Measurements from ENCODE around the gene SCRN1.

SCRN1 gene

GRCh38 chr7:29924006-29924405 lies 65.6 kb downstream of the SCRN1 start:
- no peak overlapping the region for H2BK120ac ChIP-seq (ENCODE audit: low read depth, low read length)
- H2BK12ac ChIP-seq (ENCODE audit: low read length): no peak overlapping the region
- no peak overlapping the region for H4K8ac ChIP-seq (ENCODE audit: low read depth, low read length)
- no peak overlapping the region for H3K4me3 ChIP-seq (ENCODE audit: low read length in 2 of 2)
- H3K9me3 ChIP-seq (replicated peaks in 1 of 2; ENCODE audit: control insufficient read depth in 2 of 2, insufficient read depth in 1 of 2, low read depth in 1 of 2, low read length in 2 of 2): no peaks in the 10 kb centered on the region
- no peak overlapping the region for H3K4ac ChIP-seq (ENCODE audit: low read length)
- H3K4me1 ChIP-seq (ENCODE audit: control insufficient read depth in 2 of 2, insufficient read depth in 1 of 2, low read depth in 1 of 2, low read length in 2 of 2): no peaks in the 10 kb centered on the region
- H3K14ac ChIP-seq (ENCODE audit: low read length): no peak overlapping the region
- no peak overlapping the region for H4K91ac ChIP-seq (ENCODE audit: low read depth, low read length, poor library complexity)
- H2BK15ac ChIP-seq (ENCODE audit: low read length): no peak overlapping the region
- H3K18ac ChIP-seq (ENCODE audit: low read length): no peak overlapping the region
- H3K79me1 ChIP-seq (ENCODE audit: low read depth, low read length): no peaks in the 10 kb centered on the region
- WGBS, 2 donors (ENCODE audit: extremely low coverage in 2 of 2, insufficient read length in 2 of 2, insufficient replicate concordance in 1 of 2): no CpG with 5 or more reads among the region's 9 CpGs
- H3K4me2 ChIP-seq (ENCODE audit: insufficient read depth, low read length, poor library complexity, severe bottlenecking): no peak overlapping the region
- H2AK5ac ChIP-seq (ENCODE audit: low read depth, low read length): no peak overlapping the region
- DNase-seq (ENCODE audit: low spot score): no peak
- H3K27ac ChIP-seq (replicated peaks; ENCODE audit: low read length): no peak overlapping the region
- no peak overlapping the region for H2AFZ ChIP-seq (ENCODE audit: low read length)
- H3K36me3 ChIP-seq (replicated peaks in 1 of 2; ENCODE audit: control insufficient read depth in 2 of 2, insufficient read depth in 2 of 2, low read length in 2 of 2): peaks cover 10 to 89% of the 10 kb centered on the region in 2 donors
- H3K9ac ChIP-seq (ENCODE audit: low read depth, low read length, poor library complexity): no peak overlapping the region
- H2BK5ac ChIP-seq (ENCODE audit: low read length): no peak overlapping the region
- no peaks in the 10 kb centered on the region for H3K27me3 ChIP-seq (ENCODE audit: control insufficient read depth in 3 of 3, insufficient read depth in 3 of 3, low read depth in 1 of 3, low read length in 3 of 3)
- no peak overlapping the region for H3K23ac ChIP-seq (ENCODE audit: low read depth, low read length, poor library complexity)

- DNase-seq (ENCODE audit: low spot score): no peak
Measured at GRCh38 chr7:29922921-29923700, 66.5 kb downstream of the SCRN1 start.

DNA sequence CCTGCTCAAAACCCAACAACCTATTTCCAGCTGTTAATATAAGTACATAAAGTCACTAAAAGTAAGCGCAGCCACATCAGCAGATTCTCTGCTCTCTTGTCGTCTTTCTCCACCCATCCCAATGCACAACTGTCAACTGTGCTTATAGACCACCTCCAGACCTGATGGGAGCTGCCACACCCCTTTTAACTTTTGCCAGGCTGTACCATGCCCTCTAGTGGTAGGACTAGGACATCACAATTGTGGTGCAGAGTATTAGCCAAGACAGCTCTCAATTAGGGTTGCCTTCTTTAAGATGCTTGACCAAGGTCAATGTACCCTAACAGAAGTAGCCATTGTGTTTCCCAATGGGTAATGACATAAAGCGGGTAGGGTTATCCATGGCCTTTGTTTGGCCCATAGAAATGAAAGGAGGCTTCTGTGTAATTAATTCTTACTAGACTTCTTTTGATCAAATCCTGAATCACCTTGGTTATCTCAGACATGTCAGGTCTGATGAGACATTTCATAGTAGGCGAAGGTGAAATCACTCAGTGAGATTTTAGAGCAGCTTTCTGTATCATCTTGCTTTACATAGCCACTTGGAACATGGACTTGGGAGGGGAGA lies 68.1 kb downstream of the SCRN1 start:
- no peak overlapping the region for H3K4me2 ChIP-seq (ENCODE audit: insufficient read depth, low read length, poor library complexity, severe bottlenecking)
- no peak overlapping the region for H3K27ac ChIP-seq (replicated peaks; ENCODE audit: low read length)
- peak; percentile 60 for DNase-seq (ENCODE audit: low spot score)
- no peak overlapping the region for H2BK120ac ChIP-seq (ENCODE audit: low read depth, low read length)
- no peak overlapping the region for H2AK5ac ChIP-seq (ENCODE audit: low read depth, low read length)
- no peak overlapping the region for H4K8ac ChIP-seq (ENCODE audit: low read depth, low read length)
- H4K91ac ChIP-seq (ENCODE audit: low read depth, low read length, poor library complexity): no peak overlapping the region
- H3K9ac ChIP-seq (ENCODE audit: low read depth, low read length, poor library complexity): no peak overlapping the region
- WGBS, 2 donors (ENCODE audit: extremely low coverage in 2 of 2, insufficient read length in 2 of 2, insufficient replicate concordance in 1 of 2): no CpG with 5 or more reads among the region's 4 CpGs
- H3K14ac ChIP-seq (ENCODE audit: low read length): no peak overlapping the region
- no peaks in the 10 kb centered on the region for H3K9me3 ChIP-seq (replicated peaks in 1 of 2; ENCODE audit: control insufficient read depth in 2 of 2, insufficient read depth in 1 of 2, low read depth in 1 of 2, low read length in 2 of 2)
- H3K4me1 ChIP-seq (ENCODE audit: control insufficient read depth in 2 of 2, insufficient read depth in 1 of 2, low read depth in 1 of 2, low read length in 2 of 2): no peaks in the 10 kb centered on the region
- no peak overlapping the region for H2BK15ac ChIP-seq (ENCODE audit: low read length)
- no peaks in the 10 kb centered on the region for H3K27me3 ChIP-seq (ENCODE audit: control insufficient read depth in 3 of 3, insufficient read depth in 3 of 3, low read depth in 1 of 3, low read length in 3 of 3)
- no peak overlapping the region for H3K23ac ChIP-seq (ENCODE audit: low read depth, low read length, poor library complexity)
- H3K79me1 ChIP-seq (ENCODE audit: low read depth, low read length): no peaks in the 10 kb centered on the region
- no peak overlapping the region for H2BK12ac ChIP-seq (ENCODE audit: low read length)
- H3K36me3 ChIP-seq (replicated peaks in 1 of 2; ENCODE audit: control insufficient read depth in 2 of 2, insufficient read depth in 2 of 2, low read length in 2 of 2): peaks cover 10 to 81% of the 10 kb centered on the region in 2 donors
- no peak overlapping the region for H2BK5ac ChIP-seq (ENCODE audit: low read length)
- no peak overlapping the region for H2AFZ ChIP-seq (ENCODE audit: low read length)
- H3K4ac ChIP-seq (ENCODE audit: low read length): no peak overlapping the region
- H3K18ac ChIP-seq (ENCODE audit: low read length): no peak overlapping the region
- no peak overlapping the region for H3K4me3 ChIP-seq (ENCODE audit: low read length in 2 of 2)

More at GRCh38 chr7:29922921-29923700, 66.5 kb downstream of the SCRN1 start:
- Histone ChIP-seq H3K27me3 (ENCODE audit: control insufficient read depth in 3 of 3, insufficient read depth in 3 of 3, low read depth in 1 of 3, low read length in 3 of 3) (no peaks in the 10 kb centered on the region), H4K8ac (ENCODE audit: low read depth, low read length) (no peak overlapping the region), H3K4me3 (ENCODE audit: low read length in 2 of 2) (no peak overlapping the region), H3K79me1 (ENCODE audit: low read depth, low read length) (no peaks in the 10 kb centered on the region), H3K9ac (ENCODE audit: low read depth, low read length, poor library complexity) (no peak overlapping the region), H2BK120ac (ENCODE audit: low read depth, low read length) (no peak overlapping the region), H3K4me2 (ENCODE audit: insufficient read depth, low read length, poor library complexity, severe bottlenecking) (no peak overlapping the region), H2BK15ac (ENCODE audit: low read length) (no peak overlapping the region), H4K91ac (ENCODE audit: low read depth, low read length, poor library complexity) (no peak overlapping the region), H3K14ac (ENCODE audit: low read length) (no peak overlapping the region), H2BK12ac (ENCODE audit: low read length) (no peak overlapping the region), H3K27ac (replicated peaks; ENCODE audit: low read length) (no peak overlapping the region), H3K18ac (ENCODE audit: low read length) (no peak overlapping the region), H3K4me1 (ENCODE audit: control insufficient read depth in 2 of 2, insufficient read depth in 1 of 2, low read depth in 1 of 2, low read length in 2 of 2) (no peaks in the 10 kb centered on the region), H3K23ac (ENCODE audit: low read depth, low read length, poor library complexity) (no peak overlapping the region), H2AFZ (ENCODE audit: low read length) (no peak overlapping the region), H3K9me3 (replicated peaks in 1 of 2; ENCODE audit: control insufficient read depth in 2 of 2, insufficient read depth in 1 of 2, low read depth in 1 of 2, low read length in 2 of 2) (no peaks in the 10 kb centered on the region), H3K4ac (ENCODE audit: low read length) (no peak overlapping the region), H2AK5ac (ENCODE audit: low read depth, low read length) (no peak overlapping the region), H3K36me3 (replicated peaks in 1 of 2; ENCODE audit: control insufficient read depth in 2 of 2, insufficient read depth in 2 of 2, low read length in 2 of 2) (peaks cover 10 to 89% of the 10 kb centered on the region in 2 donors), H2BK5ac (ENCODE audit: low read length) (no peak overlapping the region)
- WGBS, 2 donors (ENCODE audit: extremely low coverage in 2 of 2, insufficient read length in 2 of 2, insufficient replicate concordance in 1 of 2): no CpG with 5 or more reads among the region's 7 CpGs

DNA sequence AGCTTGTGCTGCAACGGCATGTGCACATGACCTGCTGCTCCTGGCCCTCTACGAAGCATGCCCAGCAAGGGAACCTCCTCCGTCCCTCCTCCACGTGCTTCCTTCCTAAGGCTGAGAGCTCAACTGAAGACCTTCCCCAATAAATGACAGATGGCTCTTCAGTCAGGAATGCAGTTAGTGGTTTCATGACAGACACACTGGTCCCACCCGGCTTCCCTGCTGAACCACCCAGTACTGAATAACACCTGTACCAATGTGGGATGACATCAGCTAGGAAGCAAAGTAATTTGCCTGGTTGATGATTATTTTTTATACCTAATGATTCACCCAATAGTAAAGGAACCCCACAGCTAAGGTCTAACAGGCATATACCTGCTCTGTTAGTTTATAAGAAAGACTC lies 69.1 kb downstream of the SCRN1 start:
- Histone ChIP-seq H2AK5ac (ENCODE audit: low read depth, low read length) (no peak overlapping the region), H3K4me1 (ENCODE audit: control insufficient read depth in 2 of 2, insufficient read depth in 1 of 2, low read depth in 1 of 2, low read length in 2 of 2) (no peaks in the 10 kb centered on the region), H3K36me3 (replicated peaks in 1 of 2; ENCODE audit: control insufficient read depth in 2 of 2, insufficient read depth in 2 of 2, low read length in 2 of 2) (peaks cover 10 to 73% of the 10 kb centered on the region in 2 donors), H2BK15ac (ENCODE audit: low read length) (no peak overlapping the region), H3K14ac (ENCODE audit: low read length) (peak overlapping the region; percentile 25), H3K4me2 (ENCODE audit: insufficient read depth, low read length, poor library complexity, severe bottlenecking) (no peak overlapping the region), H3K27me3 (ENCODE audit: control insufficient read depth in 3 of 3, insufficient read depth in 3 of 3, low read depth in 1 of 3, low read length in 3 of 3) (no peaks in the 10 kb centered on the region), H2BK12ac (ENCODE audit: low read length) (no peak overlapping the region), H2BK5ac (ENCODE audit: low read length) (no peak overlapping the region), H4K8ac (ENCODE audit: low read depth, low read length) (no peak overlapping the region), H2AFZ (ENCODE audit: low read length) (no peak overlapping the region), H3K4me3 (ENCODE audit: low read length in 2 of 2) (no peak overlapping the region), H2BK120ac (ENCODE audit: low read depth, low read length) (no peak overlapping the region), H3K23ac (ENCODE audit: low read depth, low read length, poor library complexity) (no peak overlapping the region), H3K79me1 (ENCODE audit: low read depth, low read length) (no peaks in the 10 kb centered on the region), H3K4ac (ENCODE audit: low read length) (no peak overlapping the region), H3K9me3 (replicated peaks in 1 of 2; ENCODE audit: control insufficient read depth in 2 of 2, insufficient read depth in 1 of 2, low read depth in 1 of 2, low read length in 2 of 2) (no peaks in the 10 kb centered on the region), H3K27ac (replicated peaks; ENCODE audit: low read length) (no peak overlapping the region), H3K18ac (ENCODE audit: low read length) (no peak overlapping the region), H4K91ac (ENCODE audit: low read depth, low read length, poor library complexity) (no peak overlapping the region), H3K9ac (ENCODE audit: low read depth, low read length, poor library complexity) (peak overlapping the region; percentile 21)
- no peak for DNase-seq (ENCODE audit: low spot score)
- WGBS, 2 donors (ENCODE audit: extremely low coverage in 2 of 2, insufficient read length in 2 of 2, insufficient replicate concordance in 1 of 2): no CpG with 5 or more reads among the region's 5 CpGs

All from neuronal stem cell (in vitro differentiated cells).